Activated CD8-positive, alpha-beta memory T cell treated with anti-CD3 and anti-CD28 coated beads for 1 hour (primary cell): Measurements from ENCODE around the gene CCDC87.
"Not testable (repeated sequence)": the region's sequence is repeated elsewhere in the genome, so short reads cannot be mapped to it uniquely, and the experiment has no call there.

Experiments
- DNase-seq, 2 donors: peaks; one replicate each; pipeline ENCODE4 v3.0.0-alpha.2; 2020; ENCODE audit warnings: low read depth in 1 of 2; ENCODE audit errors: extremely low read depth in 1 of 2

Gene CCDC87

GRCh38 chr11:66617155-66617834, 24.4 kb upstream of the CCDC87 start:
- no peak for DNase-seq

GRCh38 chr11:66616379-66617154, 23.7 kb upstream of the CCDC87 start, which contains the start of gene RBM14:
RBM14 (plus strand) TSS chr11:66616630; CDS start chr11:66616721, 91 bp downstream.
- peak; percentile 94 for DNase-seq

- DNase-seq, result no peak
These were observed 21.2 kb upstream of the CCDC87 start for GRCh38 chr11:66614073-66614472.

GRCh38 chr11:66612458-66612857, 19.6 kb upstream of the CCDC87 start:
- DNase-seq, result no peak

GRCh38 chr11:66609721-66610617, 17.1 kb upstream of the CCDC87 start:
- DNase-seq, result no peak

- DNase-seq, result no peak
These were observed 14.4 kb upstream of the CCDC87 start for GRCh38 chr11:66607126-66607834.

GRCh38 chr11:66606608-66607007, 13.7 kb upstream of the CCDC87 start:
- DNase-seq, result not testable (repeated sequence)

- DNase-seq, result no peak
These were observed 11.3 kb upstream of the CCDC87 start for GRCh38 chr11:66604155-66604554.

- DNase-seq, result no peak
These were observed 10.2 kb upstream of the CCDC87 start for GRCh38 chr11:66603072-66603471.

GRCh38 chr11:66600631-66601233, 7.9 kb upstream of the CCDC87 start:
- no peak for DNase-seq

GRCh38 chr11:66600219-66600618, 7.4 kb upstream of the CCDC87 start:
- DNase-seq, result no peak

- DNase-seq, result no peak
These were observed 6.1 kb upstream of the CCDC87 start for GRCh38 chr11:66598993-66599392.

- DNase-seq, result no peak
These were observed 2.5 kb upstream of the CCDC87 start for GRCh38 chr11:66595245-66595904.

- DNase-seq, result no peak
These were observed 787 bp upstream of the CCDC87 start for GRCh38 chr11:66593650-66594049.

- DNase-seq, result no peak
These were observed 406 bp upstream of the CCDC87 start for GRCh38 chr11:66593303-66593635.

GRCh38 chr11:66591175-66591574, 1.7 kb downstream of the CCDC87 start:
- DNase-seq, result no peak

GRCh38 chr11:66589996-66590675, 2.7 kb downstream of the CCDC87 start:
- no peak for DNase-seq

GRCh38 chr11:66589315-66589714, 3.5 kb downstream of the CCDC87 start:
- not testable (repeated sequence) for DNase-seq

GRCh38 chr11:66586136-66586535, 6.7 kb downstream of the CCDC87 start:
- no peak for DNase-seq
